ENCODE measurements around the gene RANBP10.

DNA sequence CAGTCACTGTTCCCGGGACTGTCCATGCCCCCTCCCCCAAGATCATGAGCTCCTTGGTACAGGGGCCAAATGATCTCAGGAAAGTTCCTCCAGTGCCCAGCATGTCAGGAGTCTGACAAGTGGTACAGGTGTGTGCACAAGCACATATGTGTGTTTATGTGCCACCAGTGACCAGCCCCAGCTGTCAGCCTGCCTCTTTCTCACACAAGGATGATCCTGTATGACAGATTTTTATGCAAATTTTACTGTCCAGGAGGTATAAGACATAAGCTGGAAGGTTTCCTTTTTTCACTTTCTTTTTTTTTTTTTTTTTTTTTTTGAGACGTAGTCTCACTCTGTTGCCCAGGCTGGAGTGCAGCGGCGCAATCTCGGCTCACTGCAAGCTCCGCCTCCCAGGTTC lies 55.9 kb downstream of the RANBP10 start:
- TF ChIP-seq, protein P1, sequence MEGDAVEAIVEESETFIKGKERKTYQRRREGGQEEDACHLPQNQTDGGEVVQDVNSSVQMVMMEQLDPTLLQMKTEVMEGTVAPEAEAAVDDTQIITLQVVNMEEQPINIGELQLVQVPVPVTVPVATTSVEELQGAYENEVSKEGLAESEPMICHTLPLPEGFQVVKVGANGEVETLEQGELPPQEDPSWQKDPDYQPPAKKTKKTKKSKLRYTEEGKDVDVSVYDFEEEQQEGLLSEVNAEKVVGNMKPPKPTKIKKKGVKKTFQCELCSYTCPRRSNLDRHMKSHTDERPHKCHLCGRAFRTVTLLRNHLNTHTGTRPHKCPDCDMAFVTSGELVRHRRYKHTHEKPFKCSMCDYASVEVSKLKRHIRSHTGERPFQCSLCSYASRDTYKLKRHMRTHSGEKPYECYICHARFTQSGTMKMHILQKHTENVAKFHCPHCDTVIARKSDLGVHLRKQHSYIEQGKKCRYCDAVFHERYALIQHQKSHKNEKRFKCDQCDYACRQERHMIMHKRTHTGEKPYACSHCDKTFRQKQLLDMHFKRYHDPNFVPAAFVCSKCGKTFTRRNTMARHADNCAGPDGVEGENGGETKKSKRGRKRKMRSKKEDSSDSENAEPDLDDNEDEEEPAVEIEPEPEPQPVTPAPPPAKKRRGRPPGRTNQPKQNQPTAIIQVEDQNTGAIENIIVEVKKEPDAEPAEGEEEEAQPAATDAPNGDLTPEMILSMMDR (IDR thresholded peaks at IDR 0.05): no peak
- TF ChIP-seq, protein P2, sequence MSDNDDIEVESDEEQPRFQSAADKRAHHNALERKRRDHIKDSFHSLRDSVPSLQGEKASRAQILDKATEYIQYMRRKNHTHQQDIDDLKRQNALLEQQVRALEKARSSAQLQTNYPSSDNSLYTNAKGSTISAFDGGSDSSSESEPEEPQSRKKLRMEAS (IDR thresholded peaks at IDR 0.05): no peak
- TF ChIP-seq FOSL2 (IDR thresholded peaks at IDR 0.05) (no peak), FOSL2 (CRISPR knock-in tag; IDR thresholded peaks at IDR 0.05) (no peak), POLR2A (IDR thresholded peaks at IDR 0.05; ENCODE audit: low read length) (no peak), JUNB (IDR thresholded peaks at IDR 0.05) (no peak), JUN (IDR thresholded peaks at IDR 0.05) (no peak), REST (IDR thresholded peaks at IDR 0.05) (no peak), BHLHE40 (IDR thresholded peaks at IDR 0.05; ENCODE audit: low read depth, low read length) (no peak), RAD21 (conservative IDR thresholded peaks at IDR 0.05 in 1 of 2, IDR thresholded peaks at IDR 0.05 in 1 of 2) (no peak), ESRRA (IDR thresholded peaks at IDR 0.05; ENCODE audit: borderline replicate concordance, low read length) (no peak), TP53 (CRISPR knock-in tag; IDR thresholded peaks at IDR 0.05) (no peak), POLR2AphosphoS2 (conservative IDR thresholded peaks at IDR 0.05; ENCODE audit: low read length) (no peak), KDM1A (IDR thresholded peaks at IDR 0.05; ENCODE audit: low read depth) (no peak)
- TF ChIP-seq, protein P3, sequence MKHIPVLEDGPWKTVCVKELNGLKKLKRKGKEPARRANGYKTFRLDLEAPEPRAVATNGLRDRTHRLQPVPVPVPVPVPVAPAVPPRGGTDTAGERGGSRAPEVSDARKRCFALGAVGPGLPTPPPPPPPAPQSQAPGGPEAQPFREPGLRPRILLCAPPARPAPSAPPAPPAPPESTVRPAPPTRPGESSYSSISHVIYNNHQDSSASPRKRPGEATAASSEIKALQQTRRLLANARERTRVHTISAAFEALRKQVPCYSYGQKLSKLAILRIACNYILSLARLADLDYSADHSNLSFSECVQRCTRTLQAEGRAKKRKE (CRISPR knock-in tag; IDR thresholded peaks at IDR 0.05; ENCODE audit: low read depth): no peak

Data from A549 (cell line).